Measurements from ENCODE around the gene GPX3.
A peak's percentile ranks its signal among the peaks of the same experiment; 100 is the strongest.

DNA sequence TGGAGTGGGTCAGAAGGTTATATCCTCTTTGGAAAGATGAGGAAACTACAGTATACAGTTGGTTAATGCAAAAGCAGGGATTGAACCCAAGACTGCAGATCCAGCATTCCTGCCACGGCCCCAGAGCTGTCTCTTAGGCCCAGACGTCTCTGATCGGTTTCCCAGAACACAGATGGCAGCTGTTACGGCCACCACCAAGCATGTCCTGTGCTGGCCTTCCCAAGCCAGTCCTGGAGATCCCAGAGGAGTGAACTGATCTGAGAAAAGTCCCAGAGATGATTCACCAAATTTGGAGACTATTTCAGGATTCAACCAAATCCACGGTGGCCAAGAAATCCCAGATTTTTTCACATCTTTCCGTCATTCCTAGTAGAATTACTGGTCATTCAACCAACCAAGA lies 40.4 kb downstream of the GPX3 start:
- TF ChIP-seq, protein P1, sequence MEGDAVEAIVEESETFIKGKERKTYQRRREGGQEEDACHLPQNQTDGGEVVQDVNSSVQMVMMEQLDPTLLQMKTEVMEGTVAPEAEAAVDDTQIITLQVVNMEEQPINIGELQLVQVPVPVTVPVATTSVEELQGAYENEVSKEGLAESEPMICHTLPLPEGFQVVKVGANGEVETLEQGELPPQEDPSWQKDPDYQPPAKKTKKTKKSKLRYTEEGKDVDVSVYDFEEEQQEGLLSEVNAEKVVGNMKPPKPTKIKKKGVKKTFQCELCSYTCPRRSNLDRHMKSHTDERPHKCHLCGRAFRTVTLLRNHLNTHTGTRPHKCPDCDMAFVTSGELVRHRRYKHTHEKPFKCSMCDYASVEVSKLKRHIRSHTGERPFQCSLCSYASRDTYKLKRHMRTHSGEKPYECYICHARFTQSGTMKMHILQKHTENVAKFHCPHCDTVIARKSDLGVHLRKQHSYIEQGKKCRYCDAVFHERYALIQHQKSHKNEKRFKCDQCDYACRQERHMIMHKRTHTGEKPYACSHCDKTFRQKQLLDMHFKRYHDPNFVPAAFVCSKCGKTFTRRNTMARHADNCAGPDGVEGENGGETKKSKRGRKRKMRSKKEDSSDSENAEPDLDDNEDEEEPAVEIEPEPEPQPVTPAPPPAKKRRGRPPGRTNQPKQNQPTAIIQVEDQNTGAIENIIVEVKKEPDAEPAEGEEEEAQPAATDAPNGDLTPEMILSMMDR (IDR thresholded peaks at IDR 0.05), result no peak
- peak in 1 of 2 donors; percentile 26 for TF ChIP-seq EP300 (IDR thresholded peaks at IDR 0.05)
- TF ChIP-seq POLR2A (IDR thresholded peaks at IDR 0.05), result no peak
